PC-9 (cell line): ENCODE data around the gene RCC2. TPM values are rescaled to one million over a fixed set of nuclear protein-coding genes. Genes with fewer than 3 reads are reported as not detected.

Experiments
- BruUV-seq: library from RNA; stranded (reverse); fragments of 400-500 nt; replicated peaks from 2 replicates; lab custom pipeline; 2021; lab: Mats Ljungman, UMichigan
- CTCF ChIA-PET: fragments of 300-600 bp; sonication (Branson Sonifier 250); formaldehyde crosslinking; loops from one replicate; lab custom pipeline; 2022; ENCODE audit warnings: antibody characterized with exemption; lab: Charles Lee
- POLR2A ChIA-PET: fragments of 300-600 bp; sonication (Branson Sonifier 250); formaldehyde crosslinking; loops from one replicate; lab custom pipeline; 2022; ENCODE audit warnings: antibody characterized with exemption; ENCODE audit not compliant: unreplicated experiment; lab: Charles Lee
- DNase-seq, 2 experiments: peaks; one replicate each; pipeline versions ENCODE4 v3.0.0 to v3.0.0-alpha.2; 2015 to 2022; ENCODE audit warnings: mixed read lengths in 1 of 2
- H2AFZ ChIP-seq: fragments of 200-600 bp; sonication (generic); 2 replicates; pipeline ENCODE4 v1.8.1; 2017; ENCODE audit warnings: antibody characterized with exemption
- H3F3A ChIP-seq: fragments of 200-600 bp; sonication (generic); 2 replicates; pipeline ENCODE4 v1.8.1; 2017; ENCODE audit warnings: antibody characterized with exemption, mild to moderate bottlenecking, low read depth; ENCODE audit not compliant: insufficient read depth
- H3K27ac ChIP-seq: fragments of 200-600 bp; sonication (generic); 2 replicates; pipeline ENCODE4 v1.6.1; 2016; ENCODE audit warnings: mixed run types
- H3K27me3 ChIP-seq: fragments of 200-600 bp; sonication (generic); 2 replicates; pipeline ENCODE4 v1.6.1; 2016; ENCODE audit warnings: low read depth, mixed run types; ENCODE audit not compliant: insufficient read depth
- H3K36me3 ChIP-seq: fragments of 200-600 bp; sonication (generic); 2 replicates; pipeline ENCODE4 v1.6.1; 2016; ENCODE audit warnings: low read depth, mixed run types
- H3K4me1 ChIP-seq: fragments of 200-600 bp; sonication (generic); replicated peaks from 2 replicates; pipeline ENCODE4 v1.6.1; 2016; ENCODE audit warnings: mixed run types; ENCODE audit not compliant: insufficient read depth
- H3K4me2 ChIP-seq: fragments of 200-600 bp; sonication (generic); 2 replicates; pipeline ENCODE4 v1.6.1; 2017; ENCODE audit warnings: mixed run types
- H3K4me3 ChIP-seq: fragments of 200-600 bp; sonication (generic); 2 replicates; pipeline ENCODE4 v1.6.1; 2016; ENCODE audit warnings: mixed run types
- H3K79me2 ChIP-seq: fragments of 200-600 bp; sonication (generic); 2 replicates; pipeline ENCODE4 v1.6.1; 2017; ENCODE audit warnings: low read depth, mixed run types
- H3K9me2 ChIP-seq: fragments of 200-600 bp; sonication (generic); 2 replicates; pipeline ENCODE4 v1.8.1; 2017; ENCODE audit warnings: mild to moderate bottlenecking; ENCODE audit not compliant: insufficient read depth
- H3K9me3 ChIP-seq: fragments of 200-600 bp; sonication (generic); 2 replicates; pipeline ENCODE4 v1.8.1; 2016; ENCODE audit warnings: low read depth; ENCODE audit not compliant: insufficient read depth
- H4K20me1 ChIP-seq: fragments of 200-600 bp; sonication (generic); 2 replicates; pipeline ENCODE4 v1.8.1; 2017; ENCODE audit not compliant: insufficient read depth
- EZH2 ChIP-seq: fragments of 200-600 bp; sonication (generic); IDR thresholded peaks from 2 replicates; pipeline ENCODE4 v1.8.0; 2017; ENCODE audit warnings: antibody characterized with exemption, low read depth
- intact Hi-C: fragments of 100-400 bp; cut with micrococcal nuclease; formaldehyde crosslinking; loops from one replicate; pipeline ENCODE4 v1.10.0; 2022; ENCODE audit not compliant: unreplicated experiment
- total RNA-seq: library from RNA; stranded (reverse); gene quantifications from 2 replicates; pipeline ENCODE4 v1.2.3, GENCODE V29; 2021
- TF ChIP-seq, protein P1 (sequence below): fragments of 200-600 bp; sonication (generic); conservative IDR thresholded peaks from 2 replicates; pipeline ENCODE4 v1.6.1; 2017; ENCODE audit warnings: mixed run types, antibody characterized with exemption, mild to moderate bottlenecking, moderate library complexity

Gene RCC2
- total RNA-seq, 1 experiment from 2014 or later: 170 TPM

GRCh38 chr1:17434601-17435000 lies 4.9 kb downstream of the RCC2 start:
- Histone ChIP-seq H2AFZ (no peak overlapping the region), H3K4me2 (no peak overlapping the region), H3F3A (no peaks in the 10 kb centered on the region), H3K4me3 (no peak overlapping the region), H3K79me2 (peaks cover 78% of the 10 kb centered on the region), H3K27ac (no peak overlapping the region), H3K9me2 (no peaks in the 10 kb centered on the region), H3K27me3 (no peaks in the 10 kb centered on the region), H3K4me1 (0 out of 2 replicates have a peak, but pooled peaks cover 9% of the 10 kb centered on the region), H3K9me3 (no peaks in the 10 kb centered on the region), H3K36me3 (peaks cover 17% of the 10 kb centered on the region; the same call in 1 of the 2 replicates), H4K20me1 (peaks cover 59% of the 10 kb centered on the region)
- no peak for DNase-seq
- TF ChIP-seq, protein P1, sequence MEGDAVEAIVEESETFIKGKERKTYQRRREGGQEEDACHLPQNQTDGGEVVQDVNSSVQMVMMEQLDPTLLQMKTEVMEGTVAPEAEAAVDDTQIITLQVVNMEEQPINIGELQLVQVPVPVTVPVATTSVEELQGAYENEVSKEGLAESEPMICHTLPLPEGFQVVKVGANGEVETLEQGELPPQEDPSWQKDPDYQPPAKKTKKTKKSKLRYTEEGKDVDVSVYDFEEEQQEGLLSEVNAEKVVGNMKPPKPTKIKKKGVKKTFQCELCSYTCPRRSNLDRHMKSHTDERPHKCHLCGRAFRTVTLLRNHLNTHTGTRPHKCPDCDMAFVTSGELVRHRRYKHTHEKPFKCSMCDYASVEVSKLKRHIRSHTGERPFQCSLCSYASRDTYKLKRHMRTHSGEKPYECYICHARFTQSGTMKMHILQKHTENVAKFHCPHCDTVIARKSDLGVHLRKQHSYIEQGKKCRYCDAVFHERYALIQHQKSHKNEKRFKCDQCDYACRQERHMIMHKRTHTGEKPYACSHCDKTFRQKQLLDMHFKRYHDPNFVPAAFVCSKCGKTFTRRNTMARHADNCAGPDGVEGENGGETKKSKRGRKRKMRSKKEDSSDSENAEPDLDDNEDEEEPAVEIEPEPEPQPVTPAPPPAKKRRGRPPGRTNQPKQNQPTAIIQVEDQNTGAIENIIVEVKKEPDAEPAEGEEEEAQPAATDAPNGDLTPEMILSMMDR: no peak
- TF ChIP-seq EZH2: no peak
- no TSS peak for BruUV-seq
- ChIA-PET CTCF (no interaction called here), POLR2A (no interaction called here)
- intact Hi-C loops: no loop called here

- intact Hi-C loops: no loop called here
- Histone ChIP-seq H4K20me1 (peaks cover 65% of the 10 kb centered on the region), H3K36me3 (peaks cover 17% of the 10 kb centered on the region; the same call in 1 of the 2 replicates), H3K9me2 (no peaks in the 10 kb centered on the region), H3K4me1 (0 out of 2 replicates have a peak, but pooled peaks cover 9% of the 10 kb centered on the region), H2AFZ (no peak overlapping the region), H3K27me3 (no peaks in the 10 kb centered on the region), H3K27ac (no peak overlapping the region), H3K9me3 (no peaks in the 10 kb centered on the region), H3F3A (no peaks in the 10 kb centered on the region), H3K4me2 (no peak overlapping the region), H3K79me2 (peaks cover 78% of the 10 kb centered on the region), H3K4me3 (no peak overlapping the region)
- DNase-seq: no peak
- ChIA-PET CTCF (no interaction called here), POLR2A (no interaction called here)
- TF ChIP-seq EZH2: no peak
- TF ChIP-seq, protein P1: no peak
- BruUV-seq: no TSS peak
Observed at GRCh38 chr1:17434016-17434415, 5.5 kb downstream of the RCC2 start.

GRCh38 chr1:17433261-17433660 lies 6.2 kb downstream of the RCC2 start:
- Histone ChIP-seq H3K79me2 (peaks cover 75% of the 10 kb centered on the region), H3K4me1 (0 out of 2 replicates have a peak, but pooled peaks cover 9% of the 10 kb centered on the region), H3K9me2 (no peaks in the 10 kb centered on the region), H3K4me3 (no peak overlapping the region), H3K27ac (no peak overlapping the region), H3F3A (no peaks in the 10 kb centered on the region), H3K27me3 (no peaks in the 10 kb centered on the region), H3K9me3 (no peaks in the 10 kb centered on the region), H4K20me1 (peaks cover 72% of the 10 kb centered on the region), H2AFZ (no peak overlapping the region), H3K4me2 (no peak overlapping the region), H3K36me3 (peaks cover 23% of the 10 kb centered on the region; the same call in 1 of the 2 replicates)
- CTCF ChIA-PET: interaction anchor here (0.6 kb wide), 1 partner anchor 351 kb away, joined by 3 read pairs; no protein-coding TSS in a partner anchor
- BruUV-seq: no TSS peak
- no peak for TF ChIP-seq EZH2
- TF ChIP-seq, protein P1: no peak
- DNase-seq: no peak
- intact Hi-C loops: no loop called here
- POLR2A ChIA-PET: interaction anchor here (0.6 kb wide), 1 partner anchor 1237 kb away, joined by 3 read pairs; no protein-coding TSS in a partner anchor
